ENCODE data around the gene FSTL4. TPM values are rescaled to one million over a fixed set of nuclear protein-coding genes. Genes with fewer than 3 reads are reported as not detected.
"Not testable (repeated sequence)": the region's sequence is repeated elsewhere in the genome, so short reads cannot be mapped to it uniquely, and the experiment has no call there.

Gene FSTL4
- total RNA-seq, 3 donors from 2014 or later = 0.42 to 1.7 (median 0.46) TPM

GRCh38 chr5:133552925-133553525, 59.3 kb downstream of the FSTL4 start:
- Mint-ChIP-seq H3K4me3 (no peak overlapping the region), H3K36me3 (ENCODE audit: insufficient read depth) (no peaks in the 10 kb centered on the region), H3K27me3 (ENCODE audit: low read depth) (peaks cover 15% of the 10 kb centered on the region), H3K4me1 (ENCODE audit: low read depth) (peaks cover 2% of the 10 kb centered on the region), H3K9me3 (no peaks in the 10 kb centered on the region)
- DNase-seq (peak; percentile 39), ATAC-seq (peak; percentile 57 to 69)

- ATAC-seq (no peak), DNase-seq (no peak)
- Mint-ChIP-seq H3K36me3 (ENCODE audit: insufficient read depth) (no peaks in the 10 kb centered on the region), H3K27me3 (ENCODE audit: low read depth) (peaks cover 23% of the 10 kb centered on the region), H3K4me1 (ENCODE audit: low read depth) (no peaks in the 10 kb centered on the region), H3K9me3 (peaks cover 3% of the 10 kb centered on the region), H3K4me3 (no peak overlapping the region)
Measured at GRCh38 chr5:133546500-133546899, 65.8 kb downstream of the FSTL4 start.

GRCh38 chr5:133544346-133544745, 68.0 kb downstream of the FSTL4 start:
- DNase-seq (no peak), ATAC-seq (no peak)
- H3K9me3 Mint-ChIP-seq = peaks cover 3% of the 10 kb centered on the region
- no peaks in the 10 kb centered on the region for H3K4me1 Mint-ChIP-seq (ENCODE audit: low read depth)
- H3K36me3 Mint-ChIP-seq (ENCODE audit: insufficient read depth) = no peaks in the 10 kb centered on the region
- no peak overlapping the region for H3K4me3 Mint-ChIP-seq
- H3K27me3 Mint-ChIP-seq (ENCODE audit: low read depth) = peaks cover 27% of the 10 kb centered on the region

- peaks cover 29% of the 10 kb centered on the region for H3K27me3 Mint-ChIP-seq (ENCODE audit: low read depth)
- H3K36me3 Mint-ChIP-seq (ENCODE audit: insufficient read depth) = no peaks in the 10 kb centered on the region
- no peak overlapping the region for H3K4me3 Mint-ChIP-seq
- no peak for DNase-seq
- no peak for ATAC-seq
- H3K9me3 Mint-ChIP-seq = no peaks in the 10 kb centered on the region
- H3K4me1 Mint-ChIP-seq (ENCODE audit: low read depth) = no peaks in the 10 kb centered on the region
Measured at GRCh38 chr5:133539818-133540217, 72.5 kb downstream of the FSTL4 start.

GRCh38 chr5:133538718-133539117, 73.6 kb downstream of the FSTL4 start:
- H3K27me3 Mint-ChIP-seq (ENCODE audit: low read depth) = peaks cover 30% of the 10 kb centered on the region
- no peaks in the 10 kb centered on the region for H3K9me3 Mint-ChIP-seq
- DNase-seq = no peak

DNA sequence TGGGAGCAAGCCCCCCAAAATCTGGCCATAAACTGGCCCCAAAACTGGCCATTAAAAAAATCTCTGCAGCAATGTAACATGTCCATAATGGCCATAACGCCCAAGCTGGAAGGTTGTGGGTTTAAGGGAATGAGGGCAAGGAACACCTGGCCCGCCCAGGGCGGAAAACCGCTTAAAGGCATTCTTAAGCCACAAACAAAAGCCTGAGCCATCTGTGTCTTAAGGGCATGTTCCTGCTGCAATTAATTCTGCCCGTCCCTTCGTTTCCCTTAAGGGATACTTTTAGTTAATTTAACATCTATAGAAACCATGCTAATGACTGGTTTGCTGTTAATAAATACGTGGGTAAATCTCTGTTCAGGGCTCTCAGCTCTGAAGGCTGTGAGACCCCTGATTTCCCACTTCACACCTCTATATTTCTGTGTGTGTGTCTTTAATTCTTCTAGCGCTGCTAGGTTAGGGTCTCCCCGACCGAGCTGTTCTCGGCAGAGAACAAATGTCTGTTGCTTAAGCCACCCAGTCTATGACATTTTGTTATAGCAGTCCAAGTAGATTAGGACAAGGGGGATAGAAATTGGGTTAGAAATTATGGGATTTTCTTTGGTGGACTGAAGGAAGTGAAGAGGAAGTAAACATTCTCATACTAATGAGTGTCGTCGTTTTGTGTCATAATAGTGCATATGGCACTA, 77.0 kb downstream of the FSTL4 start:
- H3K4me3 Mint-ChIP-seq, H3K9me3 Mint-ChIP-seq: not testable (repeated sequence)

More at GRCh38 chr5:133538718-133539117, 73.6 kb downstream of the FSTL4 start:
- Mint-ChIP-seq H3K4me3 (no peak overlapping the region), H3K4me1 (ENCODE audit: low read depth) (no peaks in the 10 kb centered on the region), H3K36me3 (ENCODE audit: insufficient read depth) (no peaks in the 10 kb centered on the region)
- no peak for ATAC-seq

GRCh38 chr5:133534566-133534965, 77.8 kb downstream of the FSTL4 start:
- Mint-ChIP-seq H3K4me1 (ENCODE audit: low read depth) (no peaks in the 10 kb centered on the region), H3K27me3 (ENCODE audit: low read depth) (peaks cover 17% of the 10 kb centered on the region), H3K4me3 (no peak overlapping the region), H3K36me3 (ENCODE audit: insufficient read depth) (no peaks in the 10 kb centered on the region), H3K9me3 (no peaks in the 10 kb centered on the region)
- ATAC-seq = no peak
- DNase-seq = no peak

More for the DNA sequence above, 77.0 kb downstream of the FSTL4 start:
- not testable (repeated sequence) for ATAC-seq; H3K4me1 Mint-ChIP-seq (ENCODE audit: low read depth); DNase-seq; H3K36me3 Mint-ChIP-seq (ENCODE audit: insufficient read depth)
- peaks cover 23% of the 10 kb centered on the region for H3K27me3 Mint-ChIP-seq (ENCODE audit: low read depth)

DNA sequence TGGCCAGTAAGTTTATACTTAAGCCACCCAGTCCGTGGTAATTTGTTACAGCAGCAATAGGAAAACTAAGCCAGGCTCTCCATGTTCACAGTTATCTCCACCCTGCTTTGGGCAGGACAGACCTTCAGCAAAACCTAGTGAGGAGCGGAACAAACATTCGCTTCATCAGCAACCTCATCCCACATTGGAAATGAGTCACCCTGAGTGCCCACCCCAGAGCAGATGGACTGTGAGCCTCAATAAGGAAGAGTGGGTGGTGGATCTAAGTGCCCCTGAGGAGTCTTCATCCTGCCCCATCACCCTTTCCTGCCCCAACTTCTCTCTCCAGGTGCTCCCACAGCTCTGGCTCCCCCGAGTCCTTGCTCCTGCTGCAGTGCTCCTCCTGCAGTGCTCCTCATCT, 78.8 kb downstream of the FSTL4 start:
- H3K36me3 Mint-ChIP-seq (ENCODE audit: insufficient read depth) = no peaks in the 10 kb centered on the region

DNA sequence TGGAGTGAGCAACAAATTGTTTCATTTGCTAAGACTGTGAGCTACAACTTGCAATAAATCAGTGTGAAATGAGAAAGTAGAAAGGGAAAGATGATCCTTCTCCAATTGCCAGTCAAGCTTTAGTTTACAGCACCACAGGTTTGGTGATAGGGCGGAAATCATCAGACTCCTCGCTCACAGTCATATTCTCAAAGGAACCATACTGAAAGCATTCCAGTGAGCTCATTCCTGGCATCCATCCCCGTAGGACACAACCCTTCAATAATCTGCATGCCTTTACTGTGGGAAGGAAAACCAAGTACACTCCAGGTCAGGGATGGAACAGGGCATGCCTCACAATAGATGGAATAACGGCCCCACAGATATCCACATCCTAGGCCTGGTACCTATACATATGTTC, 80.7 kb downstream of the FSTL4 start:
- Mint-ChIP-seq H3K27me3 (ENCODE audit: low read depth) (peaks cover 6% of the 10 kb centered on the region), H3K36me3 (ENCODE audit: insufficient read depth) (no peaks in the 10 kb centered on the region), H3K4me3 (no peak overlapping the region), H3K4me1 (ENCODE audit: low read depth) (no peaks in the 10 kb centered on the region), H3K9me3 (no peaks in the 10 kb centered on the region)
- no peak for ATAC-seq
- DNase-seq = no peak

More for the DNA sequence above, 78.8 kb downstream of the FSTL4 start:
- Mint-ChIP-seq H3K27me3 (ENCODE audit: low read depth) (peaks cover 9% of the 10 kb centered on the region), H3K9me3 (no peaks in the 10 kb centered on the region), H3K4me3 (no peak overlapping the region), H3K4me1 (ENCODE audit: low read depth) (no peaks in the 10 kb centered on the region)
- DNase-seq (no peak), ATAC-seq (no peak)

- peaks cover 6% of the 10 kb centered on the region for H3K27me3 Mint-ChIP-seq (ENCODE audit: low read depth)
- DNase-seq (no peak), ATAC-seq (peak in 1 of 2 donors; percentile 30)
- H3K4me3 Mint-ChIP-seq = no peak overlapping the region
- H3K9me3 Mint-ChIP-seq = no peaks in the 10 kb centered on the region
- H3K36me3 Mint-ChIP-seq (ENCODE audit: insufficient read depth) = no peaks in the 10 kb centered on the region
- no peaks in the 10 kb centered on the region for H3K4me1 Mint-ChIP-seq (ENCODE audit: low read depth)
Measured at GRCh38 chr5:133531178-133531577, 81.2 kb downstream of the FSTL4 start.

DNA sequence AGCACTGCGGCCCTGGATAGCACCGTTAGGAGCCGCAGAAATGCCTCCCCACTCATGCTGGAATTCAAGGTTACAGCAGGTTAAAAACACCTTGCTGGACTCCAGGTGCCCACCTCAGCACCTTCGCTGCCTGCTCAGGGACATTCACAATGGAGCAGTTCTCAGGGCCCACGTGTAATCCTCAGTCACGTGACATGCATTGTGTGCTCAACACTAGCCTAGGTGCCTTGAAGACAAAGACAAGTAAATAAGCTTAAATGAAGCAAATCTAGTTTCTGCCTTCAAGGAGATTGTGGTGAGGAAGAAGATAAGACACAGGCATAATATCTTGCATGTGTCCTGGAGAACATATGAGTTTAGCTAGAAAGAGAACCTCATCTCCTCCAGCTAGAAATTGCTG, 82.1 kb downstream of the FSTL4 start:
- Mint-ChIP-seq H3K36me3 (ENCODE audit: insufficient read depth) (no peaks in the 10 kb centered on the region), H3K4me1 (ENCODE audit: low read depth) (no peaks in the 10 kb centered on the region), H3K4me3 (no peak overlapping the region), H3K9me3 (no peaks in the 10 kb centered on the region), H3K27me3 (ENCODE audit: low read depth) (peaks cover 3% of the 10 kb centered on the region)
- ATAC-seq (no peak), DNase-seq (no peak)

DNA sequence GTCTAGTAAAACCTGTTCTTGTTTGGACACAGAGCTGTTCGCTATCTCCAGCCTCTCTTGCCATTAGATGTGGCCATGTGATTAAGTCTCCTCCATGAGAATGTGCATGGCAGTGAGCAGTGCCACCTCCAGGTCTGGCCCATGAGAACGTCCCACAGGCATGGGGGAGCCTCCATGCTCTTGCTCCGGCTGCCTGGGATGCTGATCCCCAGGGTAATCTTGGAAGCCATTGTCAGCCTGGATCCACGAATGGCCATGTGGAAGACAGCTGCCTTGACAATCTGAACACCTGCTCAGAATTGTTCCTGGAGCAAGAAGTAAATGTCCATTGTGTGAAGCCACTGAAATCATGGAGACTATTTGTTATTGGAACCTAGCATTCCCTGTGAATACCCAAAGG, 83.5 kb downstream of the FSTL4 start:
- ATAC-seq = no peak
- Mint-ChIP-seq H3K4me3 (no peak overlapping the region), H3K27me3 (ENCODE audit: low read depth) (peaks cover 2% of the 10 kb centered on the region)

GRCh38 chr5:133527311-133527710, 85.0 kb downstream of the FSTL4 start:
- no peaks in the 10 kb centered on the region for H3K36me3 Mint-ChIP-seq (ENCODE audit: insufficient read depth)
- no peak for ATAC-seq
- no peaks in the 10 kb centered on the region for H3K4me1 Mint-ChIP-seq (ENCODE audit: low read depth)
- H3K27me3 Mint-ChIP-seq (ENCODE audit: low read depth) = peaks cover 3% of the 10 kb centered on the region
- H3K9me3 Mint-ChIP-seq = no peaks in the 10 kb centered on the region
- no peak overlapping the region for H3K4me3 Mint-ChIP-seq
- no peak for DNase-seq

More for the DNA sequence above, 83.5 kb downstream of the FSTL4 start:
- Mint-ChIP-seq H3K4me1 (ENCODE audit: low read depth) (no peaks in the 10 kb centered on the region), H3K9me3 (no peaks in the 10 kb centered on the region), H3K36me3 (ENCODE audit: insufficient read depth) (no peaks in the 10 kb centered on the region)
- DNase-seq = no peak

GRCh38 chr5:133526368-133526767, 86.0 kb downstream of the FSTL4 start:
- ATAC-seq = no peak
- Mint-ChIP-seq H3K27me3 (ENCODE audit: low read depth) (peaks cover 3% of the 10 kb centered on the region), H3K36me3 (ENCODE audit: insufficient read depth) (no peaks in the 10 kb centered on the region), H3K9me3 (no peaks in the 10 kb centered on the region), H3K4me3 (no peak overlapping the region), H3K4me1 (ENCODE audit: low read depth) (no peaks in the 10 kb centered on the region)
- no peak for DNase-seq

DNA sequence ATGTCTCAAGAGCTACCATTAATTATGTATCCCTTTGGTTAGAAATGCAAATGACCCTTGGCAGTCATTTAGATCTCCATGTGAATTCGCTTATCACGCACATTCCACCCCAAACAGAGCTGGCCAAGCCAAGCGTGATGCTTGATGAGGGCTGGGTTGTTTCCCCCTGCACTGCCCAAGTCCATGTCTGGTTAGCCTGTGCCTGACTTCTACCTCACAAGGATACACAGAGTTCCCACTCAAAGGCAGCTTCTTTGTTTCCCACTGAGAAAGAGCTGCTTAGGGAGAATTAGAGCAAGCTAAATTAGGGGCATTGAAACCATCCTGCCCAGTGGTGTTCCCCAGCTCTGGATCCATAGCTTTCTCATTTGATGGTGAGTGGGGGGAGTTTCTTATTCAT, 87.2 kb downstream of the FSTL4 start:
- Mint-ChIP-seq H3K9me3 (no peaks in the 10 kb centered on the region), H3K36me3 (ENCODE audit: insufficient read depth) (no peaks in the 10 kb centered on the region), H3K27me3 (ENCODE audit: low read depth) (peaks cover 3% of the 10 kb centered on the region), H3K4me1 (ENCODE audit: low read depth) (no peaks in the 10 kb centered on the region), H3K4me3 (no peak overlapping the region)
- no peak for DNase-seq
- no peak for ATAC-seq

Data from activated T-cell treated with anti-CD3 and anti-CD28 coated beads, Interleukin-2, amount 50 U/mL, for 4 hours (primary cell).